AG10803 (cell line): Measurements from ENCODE around the gene CHAC1.

ENCODE experiments used
- DNase-seq: peaks from one replicate; pipeline ENCODE4 v3.0.0; 2010; ENCODE audit warnings: low read depth
- H3K4me3 ChIP-seq: 2 replicates; pipeline ENCODE4 v1.5.1; 2011; ENCODE audit warnings: mild to moderate bottlenecking, low read length, control low read depth
- CTCF ChIP-seq: conservative IDR thresholded peaks from 2 replicates; pipeline ENCODE4 v1.5.1; 2011; ENCODE audit warnings: mild to moderate bottlenecking, low read length, control low read depth, inconsistent platforms

Gene CHAC1

DNA sequence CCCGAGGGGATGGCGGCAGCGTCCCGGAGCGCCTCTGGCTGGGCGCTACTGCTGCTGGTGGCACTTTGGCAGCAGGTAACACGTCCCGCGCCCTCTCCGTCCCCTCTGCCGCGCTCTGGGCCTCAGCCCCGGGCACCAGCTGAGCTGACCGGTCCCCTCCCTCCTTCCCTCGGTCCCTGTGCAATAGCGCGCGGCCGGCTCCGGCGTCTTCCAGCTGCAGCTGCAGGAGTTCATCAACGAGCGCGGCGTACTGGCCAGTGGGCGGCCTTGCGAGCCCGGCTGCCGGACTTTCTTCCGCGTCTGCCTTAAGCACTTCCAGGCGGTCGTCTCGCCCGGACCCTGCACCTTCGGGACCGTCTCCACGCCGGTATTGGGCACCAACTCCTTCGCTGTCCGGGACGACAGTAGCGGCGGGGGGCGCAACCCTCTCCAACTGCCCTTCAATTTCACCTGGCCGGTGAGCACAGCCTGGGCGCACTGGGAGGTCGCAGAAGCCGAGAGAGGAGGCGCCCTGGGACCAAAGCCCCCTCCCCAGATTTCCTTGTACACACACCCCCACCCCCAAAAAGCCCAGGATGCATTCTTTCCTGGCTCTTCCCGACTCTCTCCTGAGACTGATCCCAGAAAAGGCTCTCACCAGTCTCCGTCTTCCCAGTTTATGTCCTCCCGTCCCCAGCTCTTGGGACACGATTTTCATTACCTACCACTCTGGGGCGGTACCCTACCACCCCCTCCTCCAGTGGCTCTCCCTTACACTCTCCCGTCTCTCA lies 23.4 kb upstream of the CHAC1 start:
- TF ChIP-seq CTCF = no peak
- peak; percentile 45 for DNase-seq
- peak overlapping the region; percentile 43 for H3K4me3 ChIP-seq

DNA sequence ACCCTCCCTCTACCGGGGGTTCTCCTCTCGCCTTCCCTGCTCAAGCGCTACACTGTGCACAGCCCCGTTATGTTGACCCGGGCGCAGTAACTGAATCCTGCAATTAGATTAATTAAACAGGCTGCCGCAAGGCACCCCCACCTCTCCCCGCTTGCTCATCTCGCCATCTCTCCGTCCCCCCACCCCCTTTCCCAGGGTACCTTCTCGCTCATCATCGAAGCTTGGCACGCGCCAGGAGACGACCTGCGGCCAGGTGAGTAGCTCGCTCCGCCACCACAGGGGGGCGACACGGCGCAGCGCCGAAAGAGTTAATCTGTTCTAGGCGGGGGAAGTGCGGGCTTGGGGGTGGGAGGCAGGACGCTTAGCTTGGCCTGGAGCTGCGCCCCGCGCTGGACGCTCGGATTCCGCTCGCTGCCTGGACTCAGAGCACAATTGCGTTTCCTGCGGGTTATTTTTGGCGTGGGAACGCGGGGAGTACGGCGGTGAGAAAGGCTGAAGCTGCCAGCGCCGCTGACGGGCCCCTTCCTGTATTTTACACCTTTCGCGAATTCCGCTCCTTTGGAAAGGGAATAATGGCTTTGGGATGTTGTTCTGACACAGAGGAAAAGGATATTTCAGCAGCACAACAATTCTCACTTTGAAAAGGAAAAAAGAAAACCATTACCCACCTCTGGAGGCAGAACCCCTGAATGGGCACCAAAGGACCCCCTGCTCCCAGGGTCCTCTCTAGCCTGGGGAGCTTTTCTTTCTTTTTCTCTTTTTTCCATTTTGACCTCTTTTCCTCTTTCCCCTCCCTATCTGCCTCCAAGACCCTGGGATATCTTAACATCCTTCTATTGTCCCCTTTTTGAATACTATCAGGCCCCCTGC lies 22.6 kb upstream of the CHAC1 start:
- no peak for DNase-seq
- no peak; the same call in 1 of the 2 replicates for TF ChIP-seq CTCF
- peak overlapping the region; percentile 15; the same call in 1 of the 2 replicates for H3K4me3 ChIP-seq

DNA sequence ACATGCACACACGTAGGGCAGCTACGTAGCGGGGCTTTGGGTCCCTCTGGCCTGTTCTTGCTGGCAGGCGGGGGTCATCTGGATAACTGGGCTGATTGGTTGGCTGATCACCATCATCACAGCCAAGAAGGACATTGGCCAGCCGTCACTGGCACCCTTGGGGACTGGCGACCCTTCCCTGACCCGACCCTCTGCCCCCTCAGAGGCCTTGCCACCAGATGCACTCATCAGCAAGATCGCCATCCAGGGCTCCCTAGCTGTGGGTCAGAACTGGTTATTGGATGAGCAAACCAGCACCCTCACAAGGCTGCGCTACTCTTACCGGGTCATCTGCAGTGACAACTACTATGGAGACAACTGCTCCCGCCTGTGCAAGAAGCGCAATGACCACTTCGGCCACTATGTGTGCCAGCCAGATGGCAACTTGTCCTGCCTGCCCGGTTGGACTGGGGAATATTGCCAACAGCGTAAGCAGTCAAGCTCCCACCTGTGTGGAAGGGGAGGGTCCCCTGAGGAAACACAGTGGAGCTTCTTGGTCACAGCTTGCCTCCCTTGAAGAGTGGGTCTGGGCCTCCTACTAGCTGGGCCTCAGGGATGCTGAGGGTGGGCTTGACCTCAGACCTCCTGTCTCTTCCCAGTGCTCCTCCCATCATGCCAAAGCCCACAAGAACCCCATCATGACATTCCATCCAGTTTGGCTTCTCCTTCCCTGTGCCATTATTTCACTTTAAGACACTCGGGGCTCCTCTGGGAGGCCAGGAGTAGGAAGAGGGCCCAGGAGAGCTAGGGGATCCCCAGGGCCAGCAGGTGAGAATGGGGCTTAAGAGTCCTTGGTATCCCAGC lies 21.8 kb upstream of the CHAC1 start:
- no peak for DNase-seq
- no peak overlapping the region for H3K4me3 ChIP-seq
- no peak for TF ChIP-seq CTCF

DNA sequence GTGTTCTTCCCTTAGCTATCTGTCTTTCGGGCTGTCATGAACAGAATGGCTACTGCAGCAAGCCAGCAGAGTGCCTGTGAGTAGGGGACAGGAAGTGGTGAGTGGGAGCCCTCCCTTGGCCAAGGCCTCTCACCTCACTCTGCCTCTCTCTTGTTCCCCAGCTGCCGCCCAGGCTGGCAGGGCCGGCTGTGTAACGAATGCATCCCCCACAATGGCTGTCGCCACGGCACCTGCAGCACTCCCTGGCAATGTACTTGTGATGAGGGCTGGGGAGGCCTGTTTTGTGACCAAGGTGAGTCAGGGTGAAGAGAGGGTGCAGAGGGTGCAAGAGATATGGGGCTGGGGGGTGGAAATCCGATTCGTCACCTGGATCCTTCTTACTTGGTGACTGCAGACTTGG lies 21.1 kb upstream of the CHAC1 start:
- TF ChIP-seq CTCF = no peak
- no peak overlapping the region for H3K4me3 ChIP-seq
- DNase-seq = no peak

DNA sequence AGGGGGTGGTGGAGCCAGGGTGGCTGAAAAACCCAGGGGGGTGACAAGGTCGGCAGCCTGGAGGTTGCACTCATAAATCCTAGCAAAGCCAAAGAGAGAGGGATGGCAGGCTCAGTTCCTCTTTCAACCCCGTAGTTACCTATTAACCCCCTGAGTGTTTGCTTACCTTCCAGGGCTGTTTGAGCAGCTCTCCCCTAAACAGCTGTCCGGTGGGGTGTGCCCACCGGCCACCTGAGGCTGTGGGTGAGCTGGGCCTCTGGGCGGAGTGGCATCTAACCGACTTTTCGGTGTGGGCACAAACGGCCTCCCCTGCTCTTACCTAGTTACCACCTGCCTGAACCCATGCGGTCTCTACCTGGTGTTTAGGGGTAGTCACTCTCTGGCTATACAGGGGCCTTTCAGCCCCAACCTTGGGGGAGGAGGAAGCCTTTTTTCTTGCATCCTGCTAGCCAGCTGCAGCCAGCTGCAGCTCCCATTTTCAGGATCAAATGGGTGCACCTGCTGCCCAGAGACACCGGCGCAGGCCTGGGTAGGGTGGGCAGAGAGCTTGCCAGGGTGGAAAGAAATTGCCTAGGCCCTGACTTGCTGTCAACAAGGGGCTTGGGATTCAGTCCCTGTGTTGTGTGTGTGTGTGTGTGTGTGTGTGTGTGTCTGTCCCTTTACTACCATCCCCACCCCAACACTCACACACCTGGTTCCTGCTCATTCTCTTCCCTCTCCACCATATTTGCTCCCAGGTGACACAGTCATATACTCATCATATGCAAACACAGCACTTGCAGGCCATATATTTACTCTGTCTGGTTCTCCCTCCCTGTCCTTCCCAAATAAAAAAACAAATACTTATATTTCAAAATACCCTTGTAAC lies 20.4 kb upstream of the CHAC1 start:
- DNase-seq = no peak
- H3K4me3 ChIP-seq = no peak overlapping the region

More for the DNA sequence above, 20.4 kb upstream of the CHAC1 start:
- no peak for TF ChIP-seq CTCF
